Renal cortical epithelial cell (primary cell): ENCODE data around the gene POLR2J3. TPM values are rescaled to one million over a fixed set of nuclear protein-coding genes. Genes with fewer than 3 reads are reported as not detected.
"Not testable (repeated sequence)": the region's sequence is repeated elsewhere in the genome, so short reads cannot be mapped to it uniquely, and the experiment has no call there.

Experiments used
- DNase-seq: peaks from one replicate; pipeline ENCODE4 v3.0.0-alpha.2; 2011; ENCODE audit warnings: low read depth
- total RNA-seq: library from RNA; depleted of rRNA; stranded (reverse); fragments of >200 nt; gene quantifications from 2 replicates; pipeline ENCODE4 v1.2.3, GENCODE V29; 2014

Gene POLR2J3
- total RNA-seq, 1 donor from 2014 or later, result 32.7 TPM

- DNase-seq, result not testable (repeated sequence)
These were observed 51.6 kb downstream of the POLR2J3 start for GRCh38 chr7:102520797-102521196.

GRCh38 chr7:102517550-102518147 is 54.7 kb downstream of the POLR2J3 start, which contains the start of gene RASA4B:
Gene RASA4B, minus strand, starts transcription at chr7:102517777. Its CDS starts 67 bp downstream, at chr7:102517710.
- not testable (repeated sequence) for DNase-seq

Other genes starting within 250 kb of the POLR2J3 start
- gene SPDYE6, start 216.1 kb downstream of the POLR2J3 start, total RNA-seq, result not detected in 2 replicates
- 25.4 and 26.1 TPM in 2 replicates for gene PRKRIP1, start 176.2 kb downstream of the POLR2J3 start, total RNA-seq
- gene ORAI2, start 139.0 kb downstream of the POLR2J3 start, total RNA-seq, result 43.2 and 138 TPM in 2 replicates
- 9.9 and 26.6 TPM in 2 replicates for gene ALKBH4, start 107.7 kb downstream of the POLR2J3 start, total RNA-seq
- 26.2 and 29.5 TPM in 2 replicates for gene LRWD1, start 107.6 kb downstream of the POLR2J3 start, total RNA-seq
- gene POLR2J, start 93.7 kb downstream of the POLR2J3 start, total RNA-seq, result 12.0 and 17.4 TPM in 2 replicates
- gene RASA4B, start 54.8 kb downstream of the POLR2J3 start, total RNA-seq, result 0.85 and 0.87 TPM in 2 replicates
- gene UPK3BL2, start 28.9 kb downstream of the POLR2J3 start, total RNA-seq, result 5.5 TPM in 1 of 2 replicates, not detected in the other
- gene SPDYE2, start 21.4 kb downstream of the POLR2J3 start, total RNA-seq, result 0.10 TPM in 1 of 2 replicates, not detected in the other
- gene RASA4, start 44.2 kb upstream of the POLR2J3 start, total RNA-seq, result 1.0 and 5.0 TPM in 2 replicates
- 3.6 and 7.7 TPM in 2 replicates for gene UPK3BL1, start 70.2 kb upstream of the POLR2J3 start, total RNA-seq
- gene SPDYE2B, start 77.7 kb upstream of the POLR2J3 start, total RNA-seq, result not detected in 2 replicates
- 0.35 and 4.0 TPM in 2 replicates for gene POLR2J2, start 99.1 kb upstream of the POLR2J3 start, total RNA-seq
- 12.7 and 13.4 TPM in 2 replicates for gene FAM185A, start 176.4 kb upstream of the POLR2J3 start, total RNA-seq